ENCODE measurements around the gene SEMA3A.
"Not testable (repeated sequence)": the region's sequence is repeated elsewhere in the genome, so short reads cannot be mapped to it uniquely, and the experiment has no call there.

The SEMA3A gene

DNA sequence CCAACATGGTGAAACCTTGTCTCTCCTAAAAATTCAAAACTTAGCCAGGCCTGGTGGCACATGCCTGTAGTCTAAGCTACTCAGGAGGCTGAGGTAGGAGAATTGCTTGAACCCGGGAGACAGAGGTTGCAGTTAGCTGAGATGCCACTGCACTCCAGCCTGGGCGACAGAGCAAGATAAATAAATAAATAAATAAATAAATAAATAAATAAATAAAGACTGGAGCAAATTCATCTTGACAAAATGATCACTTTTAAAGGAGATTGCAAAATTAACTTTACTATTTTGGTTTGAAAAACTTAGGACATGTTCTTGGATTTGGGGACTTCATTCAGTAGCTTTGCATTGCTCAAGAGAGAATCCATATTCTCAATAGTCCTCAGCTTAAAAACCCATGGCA lies 137.0 kb downstream of the SEMA3A start:
- DNase-seq = no peak

DNA sequence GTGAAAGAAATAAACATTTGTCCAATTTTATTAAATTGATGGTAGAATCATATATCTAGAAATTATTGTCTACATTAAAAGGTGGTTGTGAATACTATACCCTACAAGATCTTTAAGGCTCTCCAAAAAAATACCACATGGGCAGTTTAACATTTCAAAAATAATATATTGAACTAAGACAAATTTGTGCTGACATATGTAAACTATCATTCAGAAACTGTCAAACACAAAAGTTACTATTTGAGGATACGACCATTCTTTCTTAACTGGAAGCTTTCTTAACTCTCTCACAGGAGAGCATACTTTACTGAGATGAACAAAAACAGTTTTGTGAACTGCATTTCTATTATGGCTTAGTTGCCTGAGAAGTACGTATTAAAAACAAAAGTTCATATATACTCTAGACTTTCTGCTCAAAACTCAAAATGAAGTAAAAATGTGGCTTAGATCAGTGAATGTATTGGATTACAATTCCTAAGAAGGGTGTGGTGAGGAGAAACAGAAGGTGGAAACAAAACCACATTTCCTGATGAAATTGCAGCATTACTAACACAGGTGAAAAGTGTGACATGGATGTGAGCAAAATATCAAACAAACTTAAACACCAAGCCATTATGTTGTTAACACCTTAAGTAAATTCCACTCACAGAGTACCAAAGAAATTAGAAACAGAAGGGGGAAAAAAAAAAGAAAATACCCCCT lies 138.5 kb downstream of the SEMA3A start:
- DNase-seq = no peak

DNA sequence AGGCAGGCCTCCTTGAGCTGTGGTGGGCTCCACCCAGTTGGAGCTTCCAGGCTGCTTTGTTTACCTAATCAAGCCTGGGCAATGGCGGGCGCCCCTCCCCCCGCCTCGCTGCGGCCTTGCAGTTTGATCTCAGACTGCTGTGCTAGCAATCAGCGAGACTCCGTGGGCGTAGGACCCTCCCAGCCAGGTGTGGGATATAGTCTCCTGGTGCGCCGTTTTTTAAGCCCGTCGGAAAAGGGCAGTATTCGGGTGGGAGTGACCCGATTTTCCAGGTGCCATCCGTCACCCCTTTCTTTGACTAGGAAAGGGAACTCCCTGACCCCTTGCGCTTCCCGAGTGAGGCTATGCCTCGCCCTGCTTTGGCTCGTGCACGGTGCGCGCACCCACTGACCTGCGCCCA lies 139.4 kb downstream of the SEMA3A start:
- DNase-seq = not testable (repeated sequence)

DNA sequence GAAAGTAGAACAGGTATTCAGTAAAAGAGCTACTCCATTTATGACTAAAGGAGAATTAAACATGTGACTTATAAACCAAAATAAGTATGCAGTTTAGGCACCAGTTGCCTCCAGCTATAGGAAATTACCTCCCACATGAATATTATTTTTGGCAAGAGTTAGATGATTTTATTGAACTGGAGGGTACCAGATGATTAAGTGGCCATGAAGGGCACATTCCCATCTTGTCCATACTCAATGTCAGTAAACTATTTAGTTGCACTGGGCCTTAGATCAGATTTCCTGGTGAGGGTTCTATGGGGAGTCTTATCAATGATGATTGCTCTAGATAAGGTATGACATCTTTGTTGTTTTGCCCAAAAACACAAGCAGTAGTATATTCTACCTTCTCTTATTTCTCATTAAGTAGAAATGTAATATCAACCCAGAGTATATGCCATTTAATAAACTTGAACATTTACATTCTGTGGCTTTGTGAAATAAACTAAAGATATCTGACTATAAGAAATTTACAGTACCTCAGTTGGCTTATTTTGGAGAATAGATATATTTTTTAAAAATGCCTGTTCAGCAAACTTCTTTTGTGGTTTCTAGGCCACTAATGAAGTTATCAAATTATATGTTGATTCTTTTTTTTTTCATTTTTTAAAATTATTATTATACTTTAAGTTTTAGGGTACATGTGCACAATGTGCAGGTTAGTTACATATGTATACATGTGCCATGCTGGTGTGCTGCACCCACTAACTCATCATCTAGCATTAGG lies 145.3 kb downstream of the SEMA3A start:
- no peak for DNase-seq

DNA sequence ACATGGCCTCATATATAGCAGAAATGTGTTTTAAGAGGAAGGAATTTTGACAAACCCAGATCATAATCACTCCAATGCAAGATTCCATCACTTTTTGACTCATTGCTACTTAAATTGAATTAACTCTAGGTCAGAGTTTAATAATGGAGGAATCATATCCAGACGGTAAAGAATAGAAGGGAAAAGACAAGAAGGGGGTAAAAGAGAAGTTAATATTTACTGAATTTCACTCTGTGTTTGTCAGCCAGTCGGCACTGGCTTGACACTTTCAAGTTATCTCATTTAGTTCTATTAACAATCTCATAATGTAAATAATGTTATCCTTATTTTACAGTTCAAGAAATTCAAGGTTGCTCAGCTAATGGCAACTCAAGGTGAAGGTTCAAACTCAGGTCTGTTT lies 147.5 kb downstream of the SEMA3A start:
- DNase-seq = no peak

DNA sequence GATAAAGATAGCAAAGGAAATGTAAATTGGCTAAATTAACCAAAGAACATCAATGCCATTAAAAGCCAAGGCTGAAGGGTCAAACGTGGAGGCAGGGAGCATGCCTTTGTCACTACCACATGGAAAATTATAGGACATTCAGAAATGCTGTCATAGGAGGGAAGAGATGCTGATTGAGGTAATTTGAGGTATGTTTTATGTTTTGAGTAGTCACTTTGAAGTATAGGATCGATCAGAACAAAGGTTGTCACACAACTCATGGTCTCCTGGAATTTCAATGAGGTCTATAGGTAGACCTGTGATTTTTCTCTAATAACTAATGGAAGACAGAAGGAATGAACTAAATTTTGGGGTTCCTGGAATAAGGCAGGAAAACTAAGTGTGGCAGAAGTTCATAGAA lies 149.8 kb downstream of the SEMA3A start:
- no peak for DNase-seq

DNA sequence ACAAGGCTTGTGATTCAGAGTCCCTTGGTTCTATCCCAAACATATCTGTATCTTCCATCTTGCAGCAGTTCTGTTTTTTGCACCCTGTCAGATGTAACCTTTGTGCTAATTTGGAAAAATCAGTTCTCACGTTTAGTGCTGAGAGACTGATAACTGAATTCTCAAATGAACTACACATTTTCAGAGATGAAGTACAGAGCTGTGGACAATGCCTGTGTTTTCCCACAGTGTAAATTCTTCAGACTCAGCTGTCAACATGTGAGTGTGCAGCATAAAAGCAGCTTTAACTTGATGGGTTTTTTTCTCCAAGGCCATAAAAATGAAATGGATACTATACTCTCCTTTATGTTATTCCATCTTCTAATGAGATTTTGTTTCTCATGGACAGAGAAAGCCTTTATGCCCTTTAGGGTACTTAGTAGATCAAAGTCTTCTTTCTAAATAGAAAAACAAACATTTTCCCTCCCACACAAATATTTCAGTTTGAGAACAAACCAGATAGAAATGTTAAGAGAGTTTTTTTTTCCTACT lies 150.9 kb downstream of the SEMA3A start:
- no peak for DNase-seq

DNA sequence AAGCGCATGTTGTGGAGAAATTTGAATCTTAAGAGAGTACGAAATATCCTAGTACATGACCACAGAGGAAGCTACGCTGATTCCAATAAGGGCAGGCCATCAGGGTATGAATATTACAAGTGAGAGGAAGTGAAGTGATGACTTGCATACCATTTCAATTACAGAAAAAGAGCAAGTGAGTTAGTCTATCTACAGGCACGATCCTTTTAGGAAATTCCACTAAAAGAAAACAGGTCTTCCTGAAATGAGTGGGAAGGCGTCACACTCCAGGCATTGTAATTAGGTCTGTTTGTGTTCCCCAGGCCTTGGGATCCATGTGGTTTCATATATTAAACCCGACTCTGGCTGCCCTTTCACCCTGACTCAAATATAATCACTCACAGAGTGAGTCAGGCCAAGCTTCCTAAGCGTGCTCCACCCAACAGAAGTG lies 152.5 kb downstream of the SEMA3A start:
- no peak for DNase-seq

DNA sequence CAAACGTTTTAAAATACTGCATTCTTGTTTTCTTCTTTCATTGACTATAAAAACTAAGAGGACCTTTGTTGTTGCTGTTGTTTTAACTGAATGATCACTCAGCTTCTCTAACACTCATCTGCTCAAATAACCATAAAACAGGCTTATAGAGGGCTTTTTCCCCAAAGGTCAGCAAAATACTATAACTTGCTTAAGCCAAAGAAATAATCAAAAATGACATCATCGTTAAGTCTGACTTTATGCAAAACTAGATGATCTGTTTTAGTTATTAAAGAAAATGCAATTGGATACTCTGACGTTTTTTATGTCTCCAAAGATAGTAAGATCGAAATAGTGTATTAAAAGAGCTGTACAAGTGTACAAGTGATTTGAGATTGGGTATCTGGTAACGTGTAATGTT lies 152.9 kb downstream of the SEMA3A start:
- no peak for DNase-seq

DNA sequence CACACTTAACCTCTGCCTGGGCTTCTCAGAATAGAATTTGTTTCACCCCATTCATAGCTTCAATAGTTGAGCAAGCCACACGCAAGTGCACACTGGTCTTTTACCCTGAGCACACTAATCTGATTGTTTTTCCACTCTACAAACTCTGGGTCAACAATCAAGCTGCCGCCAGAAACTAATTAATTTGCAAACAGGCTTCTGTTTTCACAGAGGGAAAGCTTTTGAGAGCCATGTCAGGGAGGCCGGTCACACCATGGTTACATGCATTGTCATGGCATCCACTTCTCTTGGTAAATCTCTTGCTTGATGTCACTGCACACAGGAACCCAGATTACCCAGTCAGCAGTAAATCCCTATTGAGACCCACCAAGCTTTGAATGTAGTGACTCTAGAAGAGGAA lies 154.2 kb downstream of the SEMA3A start:
- peak; percentile 86 for DNase-seq

DNA sequence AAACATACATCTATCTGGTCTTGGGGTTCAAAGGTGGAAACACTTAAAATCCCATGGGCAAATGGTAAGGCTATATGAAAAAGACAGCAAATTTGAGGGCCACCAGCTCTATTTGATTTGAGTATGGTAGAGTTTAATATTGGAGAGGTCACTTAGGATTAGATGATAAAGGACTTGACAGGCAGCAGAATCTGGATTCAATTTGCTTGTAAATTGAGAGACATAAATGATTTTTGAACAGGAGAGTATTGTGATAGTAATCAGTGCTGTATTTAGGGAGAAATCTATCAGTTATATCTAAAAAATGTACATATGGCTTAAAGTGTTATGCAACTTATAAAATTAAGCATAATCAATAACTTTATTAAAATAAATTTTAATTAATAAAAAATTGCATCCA lies 155.2 kb downstream of the SEMA3A start:
- DNase-seq = no peak

DNA sequence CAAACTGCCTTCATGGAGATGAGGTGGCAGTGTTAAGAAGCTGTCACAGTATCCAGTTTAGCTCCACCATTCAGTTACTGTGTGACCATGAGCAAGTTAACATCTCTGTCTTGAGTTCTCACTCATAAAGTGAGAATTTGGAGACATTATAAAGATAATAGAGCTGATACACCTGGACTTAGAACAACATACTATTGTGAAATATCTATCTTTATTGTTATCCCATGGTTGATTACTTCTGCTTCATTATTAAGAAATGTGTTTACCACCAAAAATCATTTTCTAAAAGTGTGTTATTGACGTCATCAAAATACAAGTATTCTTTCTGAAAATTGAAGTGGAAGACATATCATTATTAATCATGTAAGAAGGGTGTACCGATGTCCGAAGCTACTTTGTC lies 166.9 kb downstream of the SEMA3A start:
- no peak for DNase-seq

DNA sequence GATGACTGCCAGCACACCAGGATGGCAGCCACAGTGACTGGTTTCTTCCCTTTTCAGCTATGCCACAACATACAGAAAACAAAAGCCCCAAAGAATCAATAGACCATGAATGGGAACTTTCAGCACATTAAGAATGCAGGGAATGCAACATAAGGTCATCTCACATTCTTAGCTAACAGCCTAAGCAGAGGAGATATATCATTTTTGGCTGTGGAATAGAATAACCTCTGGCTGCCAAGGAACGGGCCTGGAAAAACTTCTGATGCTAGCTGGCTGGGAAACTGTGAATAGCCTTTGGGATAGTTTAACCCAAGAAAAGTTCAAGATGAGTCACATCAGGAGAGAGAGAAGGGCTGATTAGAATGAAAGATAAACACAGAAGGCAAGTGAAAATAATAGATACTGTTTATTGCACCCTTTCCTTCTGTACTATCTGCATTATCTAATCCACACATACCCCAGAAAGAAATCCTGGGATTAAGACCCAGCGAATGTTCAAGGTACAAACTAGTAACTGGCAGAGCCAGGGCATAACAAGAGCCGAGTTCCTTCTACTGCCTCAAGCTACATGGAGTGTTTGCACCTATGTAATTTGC lies 169.2 kb downstream of the SEMA3A start:
- DNase-seq = no peak

DNA sequence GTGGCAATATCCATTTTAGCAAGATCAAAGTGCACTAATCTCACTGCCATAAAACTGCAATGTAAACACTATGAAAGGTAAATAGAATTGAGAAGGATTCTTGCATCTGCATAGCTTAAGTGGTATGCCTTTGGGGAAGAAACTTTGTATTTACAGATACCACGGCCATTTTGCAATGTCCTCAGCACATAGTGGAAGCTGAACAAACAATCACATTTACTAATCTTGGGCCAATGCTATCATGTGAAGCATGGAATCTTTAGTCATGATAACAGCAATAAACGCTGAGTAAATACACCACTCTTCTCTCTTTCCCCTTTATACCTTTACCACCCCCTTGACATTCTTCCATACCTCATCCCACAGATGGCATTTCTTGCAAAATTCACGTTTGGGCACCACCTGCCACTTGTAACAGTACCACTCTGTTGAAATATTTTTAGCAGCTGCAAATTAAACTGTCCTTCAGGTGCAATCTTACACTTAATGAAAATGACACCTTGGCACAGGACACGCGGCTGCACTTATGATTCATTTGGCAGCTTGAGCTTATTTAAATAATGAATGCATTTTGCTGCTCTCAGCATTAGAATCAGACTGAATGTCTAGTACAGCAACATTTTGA lies 171.8 kb downstream of the SEMA3A start:
- DNase-seq = peak; percentile 22

DNA sequence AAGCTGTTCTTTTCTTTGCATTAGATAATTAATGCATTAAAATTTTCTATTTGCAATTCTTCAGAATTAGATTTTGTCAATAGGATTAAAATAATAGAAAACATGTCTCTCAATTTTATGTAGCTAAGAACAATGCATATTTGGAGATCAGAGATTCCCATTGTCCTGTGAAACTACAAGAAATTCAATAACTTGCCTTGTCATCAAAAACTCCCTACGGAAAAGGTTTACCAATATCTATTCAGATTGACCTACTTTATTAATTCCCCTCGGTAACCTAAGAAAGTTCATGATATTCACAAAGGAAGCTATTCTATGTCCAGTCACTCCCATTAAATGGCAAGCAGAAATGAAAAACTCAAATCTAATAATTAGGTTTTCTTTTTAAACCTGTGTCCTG lies 172.6 kb downstream of the SEMA3A start:
- DNase-seq = no peak

DNA sequence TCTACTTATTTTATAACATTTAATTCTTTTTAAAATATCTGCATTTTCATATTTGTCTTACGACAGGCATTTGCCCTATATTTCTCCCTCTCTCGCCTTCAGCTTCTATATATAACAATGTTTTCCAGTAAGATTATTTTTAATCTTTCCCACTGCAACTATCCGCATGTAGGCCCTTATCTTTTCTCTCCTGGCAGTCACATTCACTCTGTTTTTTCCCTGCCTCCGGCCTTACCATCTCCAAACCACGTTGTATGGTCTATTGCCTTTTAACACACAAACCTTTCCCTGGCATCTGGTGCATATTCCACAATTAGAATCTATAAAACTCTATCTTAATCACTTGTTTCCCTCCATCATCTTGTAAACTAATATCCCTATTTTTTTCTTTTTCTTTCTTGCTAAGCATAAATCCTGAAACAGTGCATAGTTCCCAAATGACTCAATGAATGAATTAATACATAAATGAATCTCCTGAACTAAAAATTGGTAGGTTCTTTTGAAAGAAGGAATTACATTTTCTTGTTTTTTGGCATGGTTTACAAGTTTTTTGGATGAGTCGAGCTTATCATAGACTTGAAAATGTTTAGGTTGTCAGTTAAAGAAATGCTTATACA lies 173.2 kb downstream of the SEMA3A start:
- no peak for DNase-seq

DNA sequence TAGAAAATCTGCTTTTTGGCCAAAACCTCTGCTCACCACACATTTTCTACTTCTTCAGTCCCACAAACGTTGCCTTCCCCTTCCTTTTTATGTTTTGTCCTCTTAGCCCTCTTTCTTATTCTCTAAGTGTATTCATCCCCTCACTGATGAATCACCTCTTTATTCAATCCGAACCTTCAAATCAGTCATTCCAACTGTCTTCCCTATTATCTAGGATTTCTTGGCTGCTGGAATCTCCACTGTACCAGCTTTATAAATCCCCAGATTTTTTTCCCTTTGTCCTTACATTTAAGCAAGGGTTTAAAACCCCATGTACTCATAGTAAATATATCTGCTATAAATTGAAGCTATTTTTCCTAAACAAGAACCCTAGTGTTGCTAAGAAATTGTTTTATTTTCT lies 176.9 kb downstream of the SEMA3A start:
- DNase-seq = no peak

DNA sequence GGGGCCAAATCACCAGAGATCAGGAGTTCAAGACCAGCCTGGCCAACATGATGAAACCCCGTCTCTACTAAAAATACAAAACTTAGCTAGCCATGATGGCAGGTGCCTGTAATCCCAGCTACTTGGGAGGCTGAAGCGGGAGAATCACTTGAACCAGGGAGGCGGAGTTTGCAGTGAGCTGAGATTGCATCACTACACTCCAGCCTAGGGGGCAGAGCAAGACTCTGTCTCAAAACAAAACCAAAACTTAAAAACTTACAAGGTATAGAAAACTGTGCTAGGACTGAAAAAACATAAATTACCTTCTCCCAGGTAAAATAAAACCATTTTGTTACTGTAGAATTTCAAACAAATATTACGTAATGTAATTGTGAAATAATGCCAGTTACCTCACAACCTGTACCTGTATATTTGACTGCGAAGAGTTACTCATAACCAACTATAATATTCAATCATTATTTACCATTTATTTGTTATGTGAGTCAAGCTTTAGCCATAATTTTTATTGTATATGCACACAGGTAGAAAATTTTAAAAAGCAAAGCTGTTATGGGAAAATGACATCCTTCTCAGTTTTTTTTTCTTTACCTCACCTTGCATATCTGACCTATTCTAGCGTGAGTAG lies 180.9 kb downstream of the SEMA3A start:
- no peak for DNase-seq

DNA sequence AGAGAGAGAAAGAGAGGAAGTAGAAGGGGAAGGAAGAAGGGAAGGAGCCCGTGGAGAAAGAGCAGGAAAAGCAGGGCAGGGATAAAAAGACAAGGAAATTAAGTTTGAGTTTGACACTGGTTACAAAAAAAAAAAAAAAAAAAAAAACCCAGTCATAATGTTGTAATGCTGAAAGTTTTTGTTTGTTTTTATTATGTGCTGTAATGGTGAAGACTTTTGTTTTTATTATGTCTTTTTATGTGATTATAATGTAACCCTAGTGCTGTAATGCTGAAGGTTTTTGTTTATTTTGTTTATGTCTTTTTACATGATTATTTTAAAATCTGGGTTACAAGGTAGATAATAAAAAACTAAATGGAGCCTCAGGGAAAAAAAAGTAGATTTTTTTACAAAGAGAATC lies 184.8 kb downstream of the SEMA3A start:
- no peak for DNase-seq

DNA sequence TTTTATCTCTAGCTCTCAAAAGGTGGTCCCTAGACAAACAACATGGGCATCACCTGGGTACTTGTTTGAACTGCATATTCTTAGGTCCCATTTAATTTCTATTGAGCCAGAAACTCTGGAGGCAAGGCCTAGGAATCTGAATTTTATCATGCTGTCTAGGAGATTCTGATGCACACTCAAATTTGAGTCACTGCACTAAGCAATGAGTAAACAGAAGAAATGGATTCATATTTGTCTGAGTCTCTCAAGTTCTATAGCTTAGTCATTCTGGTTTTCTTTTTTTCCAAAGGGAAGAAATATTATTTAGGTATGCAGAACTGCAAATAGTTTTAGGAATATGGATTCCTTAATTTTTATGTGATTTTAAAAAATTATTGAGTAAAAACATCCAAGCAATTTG lies 185.5 kb downstream of the SEMA3A start:
- no peak for DNase-seq

DNA sequence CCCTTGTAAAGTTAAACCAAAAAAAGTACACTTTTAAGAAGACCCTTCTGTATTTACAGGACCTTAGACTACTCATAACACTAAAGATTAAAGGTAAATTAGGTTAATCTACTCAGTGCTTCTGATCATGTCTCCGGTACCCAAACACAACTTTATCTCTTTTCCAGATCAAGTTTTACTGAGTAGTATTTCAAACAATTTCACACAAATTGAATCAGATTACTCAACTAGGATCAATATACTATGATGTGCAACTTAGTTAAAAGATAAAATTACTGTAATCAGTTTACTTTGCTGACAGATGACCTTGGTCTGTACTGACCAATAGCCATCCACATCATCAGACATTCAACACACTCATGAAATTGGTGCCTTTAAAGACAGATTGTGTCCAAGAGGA lies 191.4 kb downstream of the SEMA3A start:
- DNase-seq = no peak

DNA sequence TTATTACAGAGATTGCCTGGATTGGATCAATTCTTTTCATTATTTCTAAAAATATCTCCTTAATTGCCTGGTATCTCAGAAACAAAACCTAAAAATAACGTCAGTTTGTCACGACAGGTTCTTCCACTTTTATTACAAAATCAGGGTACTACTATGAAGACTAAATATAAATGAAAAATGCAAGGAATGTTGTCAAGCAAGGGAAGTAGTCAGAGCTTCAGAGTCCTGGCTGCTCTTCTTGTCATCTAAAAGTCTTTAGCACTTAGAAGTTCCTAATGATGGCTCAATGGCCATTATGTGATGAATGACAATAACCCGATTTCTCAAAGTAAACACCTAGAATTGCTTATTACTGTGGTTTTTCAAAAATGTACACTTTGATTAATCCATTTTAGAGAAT lies 192.2 kb downstream of the SEMA3A start:
- no peak for DNase-seq

DNA sequence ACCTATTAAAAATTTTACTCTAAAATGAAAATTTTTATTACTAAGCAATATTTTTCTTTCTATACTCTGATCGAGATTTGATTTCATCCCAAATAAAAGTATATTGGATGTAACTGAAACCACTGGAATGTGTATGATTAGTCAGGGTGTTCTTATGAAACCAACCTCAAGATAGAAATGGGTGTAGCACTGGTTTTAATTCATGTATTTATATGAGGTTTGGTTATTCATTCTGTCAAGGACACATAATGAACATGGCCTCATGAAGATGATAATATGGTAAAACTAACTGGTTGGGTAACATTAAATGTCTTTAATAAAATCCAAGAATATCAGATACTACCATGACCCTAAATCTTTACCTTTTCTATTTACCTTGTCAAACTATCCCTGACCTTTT lies 197.7 kb downstream of the SEMA3A start:
- DNase-seq = no peak
